WI38 (cell line): ENCODE measurements around the gene OR1M1.

Experiments used
- H3K4me3 ChIP-seq: 2 replicates; pipeline ENCODE4 v1.5.1; 2011; ENCODE audit warnings: low read depth, mild to moderate bottlenecking, control low read depth, low read length
- TF ChIP-seq, protein P1 (sequence below): IDR thresholded peaks from 2 replicates; pipeline ENCODE4 v1.5.1; 2012; ENCODE audit warnings: low read depth, mild to moderate bottlenecking, control low read depth, low read length

OR1M1 gene

DNA sequence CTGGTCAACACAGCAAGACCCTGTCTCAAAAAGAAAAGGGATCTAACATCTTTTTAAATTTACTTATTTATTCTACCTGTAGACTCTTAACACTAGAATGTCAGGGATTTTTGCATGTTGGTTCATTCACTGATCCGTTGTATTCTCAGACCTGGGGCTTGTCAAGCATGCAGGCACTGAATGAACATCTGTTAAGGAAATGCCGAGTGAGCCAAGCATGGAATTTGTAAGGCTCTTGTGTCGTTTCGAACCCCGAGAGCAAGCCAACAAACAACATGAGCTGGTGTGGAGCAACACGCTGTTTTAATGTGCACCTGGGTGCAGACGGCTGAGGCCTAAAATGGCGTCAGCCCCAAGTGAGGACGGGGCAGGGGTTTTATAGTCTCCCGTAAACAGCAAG, 10.0 kb upstream of the OR1M1 start:
- no peak overlapping the region for H3K4me3 ChIP-seq
- TF ChIP-seq, protein P1, sequence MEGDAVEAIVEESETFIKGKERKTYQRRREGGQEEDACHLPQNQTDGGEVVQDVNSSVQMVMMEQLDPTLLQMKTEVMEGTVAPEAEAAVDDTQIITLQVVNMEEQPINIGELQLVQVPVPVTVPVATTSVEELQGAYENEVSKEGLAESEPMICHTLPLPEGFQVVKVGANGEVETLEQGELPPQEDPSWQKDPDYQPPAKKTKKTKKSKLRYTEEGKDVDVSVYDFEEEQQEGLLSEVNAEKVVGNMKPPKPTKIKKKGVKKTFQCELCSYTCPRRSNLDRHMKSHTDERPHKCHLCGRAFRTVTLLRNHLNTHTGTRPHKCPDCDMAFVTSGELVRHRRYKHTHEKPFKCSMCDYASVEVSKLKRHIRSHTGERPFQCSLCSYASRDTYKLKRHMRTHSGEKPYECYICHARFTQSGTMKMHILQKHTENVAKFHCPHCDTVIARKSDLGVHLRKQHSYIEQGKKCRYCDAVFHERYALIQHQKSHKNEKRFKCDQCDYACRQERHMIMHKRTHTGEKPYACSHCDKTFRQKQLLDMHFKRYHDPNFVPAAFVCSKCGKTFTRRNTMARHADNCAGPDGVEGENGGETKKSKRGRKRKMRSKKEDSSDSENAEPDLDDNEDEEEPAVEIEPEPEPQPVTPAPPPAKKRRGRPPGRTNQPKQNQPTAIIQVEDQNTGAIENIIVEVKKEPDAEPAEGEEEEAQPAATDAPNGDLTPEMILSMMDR = no peak

DNA sequence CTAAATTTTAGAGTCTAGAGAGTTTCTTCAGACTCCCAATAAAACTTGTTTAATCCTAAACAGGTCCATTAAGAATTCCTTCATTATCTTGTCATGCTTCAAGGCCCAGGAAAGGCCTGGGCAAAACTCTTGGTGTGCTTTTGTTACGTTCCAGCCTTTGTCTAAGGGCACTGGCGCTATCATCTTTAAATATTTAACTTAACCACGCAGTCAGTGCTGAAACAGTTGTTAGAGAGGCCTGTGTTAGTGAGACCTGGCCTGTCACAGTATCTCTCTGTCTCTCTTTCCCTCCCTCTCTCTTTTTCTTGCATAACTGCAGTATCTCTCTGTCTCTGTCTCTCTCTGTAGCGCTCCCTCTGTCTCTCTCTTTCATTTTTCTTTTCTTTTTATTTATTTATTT, 8.2 kb upstream of the OR1M1 start:
- H3K4me3 ChIP-seq = no peak overlapping the region
- TF ChIP-seq, protein P1 = no peak

DNA sequence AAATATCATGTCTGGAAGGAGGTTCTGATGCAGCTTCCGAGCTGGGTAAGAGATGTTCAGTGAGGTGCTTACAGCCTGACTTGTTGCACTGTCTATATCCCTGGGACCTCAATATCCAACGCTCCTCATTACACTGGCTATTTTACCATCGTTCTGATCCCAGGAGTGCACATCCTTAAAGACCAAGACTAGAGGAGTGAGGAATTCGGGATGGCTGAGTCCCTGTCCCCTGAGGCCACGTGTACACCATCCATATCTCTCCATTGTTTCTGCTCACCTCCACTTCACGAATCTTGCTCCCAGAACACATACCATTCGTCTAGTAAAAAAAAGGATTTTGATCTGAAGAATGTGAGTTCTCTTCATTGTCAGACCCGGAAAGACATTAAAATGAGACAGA, 20.5 kb downstream of the OR1M1 start, which contains the start of gene OR7G2:
Gene OR7G2 (minus strand): TSS at position 101 of the 400 bp plus-strand sequence. CDS start 4,232 bp downstream, outside the sequence.
- TF ChIP-seq, protein P1 = no peak
- no peak within 1 kb of the TSS for H3K4me3 ChIP-seq

DNA sequence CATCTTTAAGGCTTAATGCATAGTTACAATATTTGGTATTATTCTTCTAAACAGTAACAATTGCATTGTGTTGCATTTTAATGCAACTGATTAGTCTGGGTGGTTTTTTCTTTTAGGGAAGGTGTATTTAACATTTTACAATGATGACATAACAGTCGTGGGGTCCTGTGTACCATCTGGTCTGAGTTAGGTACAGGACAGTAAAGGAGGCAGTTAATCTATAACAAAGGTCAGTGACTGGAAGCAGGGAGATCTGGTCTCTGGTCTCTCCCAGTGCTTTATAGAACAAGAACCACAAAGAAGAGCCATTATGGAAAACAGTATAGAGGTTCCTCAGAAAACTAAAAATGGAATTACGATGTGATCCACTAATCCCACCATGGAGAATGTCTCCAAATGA, 23.1 kb downstream of the OR1M1 start:
- TF ChIP-seq, protein P1 = no peak
- H3K4me3 ChIP-seq = no peak overlapping the region

DNA sequence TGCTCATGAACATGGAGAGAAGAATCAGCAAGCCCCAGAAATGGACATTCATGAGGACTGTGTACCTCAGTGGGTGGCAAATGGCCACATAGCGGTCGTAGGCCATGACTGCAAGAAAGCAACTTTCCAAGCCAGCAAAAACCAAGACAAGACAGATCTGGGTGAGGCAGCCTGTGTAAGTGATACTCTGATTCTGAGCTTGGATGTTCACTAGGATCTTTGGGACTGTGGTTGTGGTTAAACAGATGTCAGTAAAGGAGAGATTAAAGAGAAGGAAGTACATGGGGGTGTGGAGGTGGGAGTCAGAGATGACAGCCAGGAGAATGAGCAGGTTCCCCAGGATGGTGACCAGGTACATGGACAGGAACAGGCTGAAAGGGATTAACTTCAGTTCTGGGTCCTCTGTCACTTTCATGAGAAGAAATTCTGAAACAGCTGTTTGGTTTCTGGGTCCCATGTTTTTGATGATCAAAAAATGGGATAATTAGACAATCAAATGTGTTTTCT, 28.5 kb downstream of the OR1M1 start, which contains the start of gene OR7G1:
Gene OR7G1 (minus strand): TSS at position 457 of the 507 bp plus-strand sequence. CDS start 0 bp downstream, at position 457.
- TF ChIP-seq, protein P1 = no peak
- no peak within 1 kb of the TSS for H3K4me3 ChIP-seq

DNA sequence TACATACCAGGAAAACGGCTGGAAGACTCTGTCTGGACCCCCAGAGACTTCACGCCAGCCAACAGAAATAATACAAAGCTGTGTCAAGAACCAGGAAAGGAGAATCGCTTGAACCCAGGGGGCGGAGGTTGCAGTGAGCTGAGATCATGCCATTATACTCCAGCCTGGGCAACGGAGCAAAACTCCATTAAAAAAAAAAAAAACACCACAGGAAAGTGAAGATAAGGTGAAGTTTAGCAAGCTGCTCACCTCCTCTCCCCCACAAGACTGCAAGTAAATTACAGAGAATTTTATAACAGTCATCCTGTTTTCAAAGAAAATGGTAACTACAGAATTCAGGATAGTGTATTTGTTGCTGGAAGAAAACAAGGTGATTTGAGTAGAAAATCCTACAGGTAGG, 29.7 kb downstream of the OR1M1 start:
- TF ChIP-seq, protein P1 = no peak
- H3K4me3 ChIP-seq = no peak overlapping the region

DNA sequence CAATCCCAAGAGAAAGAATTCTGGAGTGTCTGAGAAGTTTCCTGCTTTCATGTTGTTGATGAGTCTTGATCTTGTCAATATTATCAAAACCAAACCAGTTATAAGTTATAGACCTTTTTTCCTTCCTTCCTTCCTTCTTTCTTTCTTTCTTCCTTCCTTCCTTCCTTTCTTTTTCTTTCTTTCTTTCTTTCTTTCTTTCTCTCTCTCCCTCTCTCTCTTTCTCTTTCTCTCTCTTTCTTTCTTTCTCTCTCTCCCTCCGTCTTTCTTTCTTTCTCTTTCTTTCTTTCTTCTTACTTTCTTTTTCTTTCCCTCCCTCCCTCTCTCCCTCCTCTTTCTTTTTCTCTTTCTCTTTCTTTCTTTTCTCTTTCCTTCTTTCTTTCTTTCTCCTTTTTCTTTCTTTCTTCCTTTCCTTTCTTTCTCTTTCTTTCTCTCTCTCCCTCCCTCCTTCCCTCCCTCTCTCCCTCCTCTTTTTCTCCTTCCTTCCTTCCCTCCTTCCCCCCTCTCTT, 40.1 kb downstream of the OR1M1 start, which contains the start of gene OR7G3:
Gene OR7G3 (minus strand): TSS at position 51 of the 506 bp plus-strand sequence. CDS start 0 bp downstream, at position 51.
- no peak within 1 kb of the TSS for H3K4me3 ChIP-seq
- TF ChIP-seq, protein P1 = no peak
